H1 (cell line): ENCODE results near the gene GPR155. TPM values are rescaled to one million over a fixed set of nuclear protein-coding genes. Genes with fewer than 3 reads are reported as not detected.

Experiments used
- CTCF ChIA-PET: fragments of 300-600 bp; sonication (Branson Sonifier 250); formaldehyde crosslinking; loops from one replicate; lab custom pipeline; 2021; ENCODE audit not compliant: partially characterized antibody; lab: Charles Lee
- POLR2A ChIA-PET: fragments of 300-600 bp; sonication (Branson Sonifier 250); formaldehyde crosslinking; loops from one replicate; lab custom pipeline; 2021; ENCODE audit warnings: inconsistent platforms; ENCODE audit not compliant: partially characterized antibody; lab: Charles Lee
- DNase-seq, 2 experiments: peaks; one replicate each; pipeline versions ENCODE4 v3.0.0 to v3.0.0-alpha.2; 2010 to 2022; ENCODE audit warnings: low spot score in 2 of 2, low read depth in 1 of 2, mixed read lengths in 1 of 2
- FAIRE-seq: peaks from 2 replicates; lab custom pipeline; 2011; peaks lifted over from hg19 to GRCh38; lab: Jason Lieb, UNC
- H2AFZ ChIP-seq: 2 replicates; pipeline ENCODE4 v1.8.1; 2012; ENCODE audit warnings: low read length, inconsistent platforms
- H2AK5ac ChIP-seq: 2 replicates; pipeline ENCODE4 v1.6.1; 2013; ENCODE audit warnings: low read depth, low read length
- H2BK120ac ChIP-seq: replicated peaks from 2 replicates; pipeline ENCODE3; 2013; ENCODE audit warnings: low read depth, low read length, inconsistent platforms
- H2BK12ac ChIP-seq: 2 replicates; pipeline ENCODE4 v1.6.1; 2013; ENCODE audit warnings: low read depth, low read length
- H2BK15ac ChIP-seq: 2 replicates; pipeline ENCODE4 v1.6.1; 2013; ENCODE audit warnings: low read length
- H2BK20ac ChIP-seq: 2 replicates; pipeline ENCODE4 v1.6.1; 2013; ENCODE audit warnings: low read length
- H2BK5ac ChIP-seq: 2 replicates; pipeline ENCODE4 v1.6.1; 2013; ENCODE audit warnings: low read depth, low read length
- H3K14ac ChIP-seq: 2 replicates; pipeline ENCODE4 v1.6.1; 2013; ENCODE audit warnings: inconsistent platforms; ENCODE audit not compliant: insufficient read length
- H3K18ac ChIP-seq: 2 replicates; pipeline ENCODE4 v1.6.1; 2013; ENCODE audit warnings: low read length; ENCODE audit errors: extremely low read depth
- H3K23ac ChIP-seq: 2 replicates; pipeline ENCODE4 v1.6.1; 2013; ENCODE audit warnings: inconsistent platforms; ENCODE audit not compliant: insufficient read length
- H3K23me2 ChIP-seq: 2 replicates; pipeline ENCODE4 v1.6.1; 2013; ENCODE audit warnings: low read depth, low read length
- H3K27ac ChIP-seq: 2 replicates; pipeline ENCODE4 v1.6.1; 2011; ENCODE audit warnings: low read depth, low read length, inconsistent platforms
- H3K27me3 ChIP-seq, 4 experiments: replicated peaks in 1 of 4; 1 replicate in 1 of 4; 2 replicates in 3 of 4; pipeline versions ENCODE4 v1.6.1 to v1.8.1; 2011 to 2013; ENCODE audit warnings: low read length in 3 of 4, mild to moderate bottlenecking in 3 of 4, inconsistent platforms in 2 of 4, mixed read lengths in 2 of 4, moderate library complexity in 1 of 4; ENCODE audit not compliant: control insufficient read depth in 3 of 4, insufficient read depth in 3 of 4; ENCODE audit errors: extremely low read depth in 1 of 4
- H3K36me3 ChIP-seq, 4 experiments: 2 replicates each; pipeline versions ENCODE4 v1.6.1 to v1.8.1; 2011 to 2013; ENCODE audit warnings: mild to moderate bottlenecking in 4 of 4, low read length in 3 of 4, moderate library complexity in 2 of 4, control low read depth in 1 of 4, inconsistent platforms in 1 of 4; ENCODE audit not compliant: insufficient read depth in 4 of 4, control insufficient read depth in 2 of 4
- H3K4ac ChIP-seq: replicated peaks from 2 replicates; pipeline ENCODE3; 2013; ENCODE audit warnings: low read length, low read depth, mixed read lengths, inconsistent platforms; ENCODE audit not compliant: insufficient read length
- H3K4me1 ChIP-seq, 4 experiments: replicated peaks in 1 of 4; 1 replicate in 1 of 4; 2 replicates in 3 of 4; pipeline versions ENCODE4 v1.6.1 to v1.8.1; 2011 to 2013; ENCODE audit warnings: low read length in 3 of 4, inconsistent platforms in 2 of 4, mixed read lengths in 1 of 4; ENCODE audit not compliant: insufficient read depth in 4 of 4, control insufficient read depth in 3 of 4
- H3K4me2 ChIP-seq, 2 experiments: 2 replicates each; pipeline versions ENCODE4 v1.6.1 to v1.8.1; 2011 to 2013; ENCODE audit warnings: low read depth in 2 of 2, low read length in 2 of 2, control low read depth in 1 of 2, inconsistent platforms in 1 of 2, mild to moderate bottlenecking in 1 of 2; ENCODE audit not compliant: insufficient read depth in 1 of 2
- H3K4me3 ChIP-seq, 4 experiments: fragments of 200-600, 300-600 bp in 1 of 4; sonication (generic), shearing (Covaris generic), sonication (Bioruptor Twin) in 1 of 4; 2 replicates each; pipeline versions ENCODE4 v1.5.1 to v1.8.1; 2011 to 2016; ENCODE audit warnings: low read length in 4 of 4, low read depth in 3 of 4, control low read depth in 2 of 4, inconsistent platforms in 2 of 4, mild to moderate bottlenecking in 2 of 4, mixed read lengths in 1 of 4, moderate library complexity in 1 of 4; ENCODE audit not compliant: insufficient read depth in 2 of 4; ENCODE audit errors: extremely low read depth in 1 of 4
- H3K56ac ChIP-seq: replicated peaks from 2 replicates; pipeline ENCODE3; 2013; ENCODE audit warnings: low read depth, mild to moderate bottlenecking, mixed read lengths, low read length, inconsistent platforms; ENCODE audit not compliant: insufficient read length
- H3K79me1 ChIP-seq: 2 replicates; pipeline ENCODE4 v1.6.1; 2013; ENCODE audit warnings: low read depth, low read length, control low read depth
- H3K79me2 ChIP-seq, 2 experiments: 2 replicates each; pipeline versions ENCODE4 v1.6.1 to v1.8.1; 2012 to 2013; ENCODE audit warnings: low read length in 2 of 2, mild to moderate bottlenecking in 2 of 2, inconsistent platforms in 1 of 2; ENCODE audit not compliant: insufficient read depth in 2 of 2, control insufficient read depth in 1 of 2
- H3K9ac ChIP-seq, 4 experiments: replicated peaks in 1 of 4; 1 replicate in 1 of 4; 2 replicates in 3 of 4; pipeline versions ENCODE4 v1.6.1 to v1.8.1; 2011 to 2013; ENCODE audit warnings: low read depth in 3 of 4, low read length in 3 of 4, control low read depth in 2 of 4, mild to moderate bottlenecking in 2 of 4, moderate library complexity in 2 of 4, inconsistent platforms in 1 of 4; ENCODE audit errors: extremely low read depth in 1 of 4
- H3K9me3 ChIP-seq, 2 experiments: 2 replicates each; pipeline versions ENCODE4 v1.6.1 to v1.8.1; 2012 to 2013; ENCODE audit warnings: mild to moderate bottlenecking in 2 of 2, moderate library complexity in 2 of 2, control low read depth in 1 of 2, inconsistent platforms in 1 of 2, low read depth in 1 of 2, low read length in 1 of 2, mixed read lengths in 1 of 2; ENCODE audit not compliant: insufficient read depth in 2 of 2
- H4K20me1 ChIP-seq, 2 experiments: replicated peaks in 1 of 2; 2 replicates each; pipeline versions ENCODE3 to v1.8.1; 2011 to 2013; ENCODE audit warnings: inconsistent platforms in 2 of 2, low read length in 2 of 2, mild to moderate bottlenecking in 1 of 2; ENCODE audit not compliant: insufficient read depth in 2 of 2, control insufficient read depth in 1 of 2
- H4K5ac ChIP-seq: 2 replicates; pipeline ENCODE4 v1.6.1; 2013; ENCODE audit warnings: low read length, low read depth, mixed read lengths, inconsistent platforms; ENCODE audit not compliant: insufficient read length
- H4K8ac ChIP-seq: 2 replicates; pipeline ENCODE4 v1.8.0; 2013; ENCODE audit warnings: mild to moderate bottlenecking, moderate library complexity, low read length, inconsistent platforms; ENCODE audit not compliant: insufficient read depth; ENCODE audit errors: extremely low read depth
- H4K91ac ChIP-seq: replicated peaks from 2 replicates; pipeline ENCODE3; 2013; ENCODE audit warnings: low read length, mixed read lengths, inconsistent platforms; ENCODE audit not compliant: insufficient read length
- RXRA ChIP-seq: IDR thresholded peaks from 2 replicates; pipeline ENCODE4 v1.6.1; 2011; ENCODE audit warnings: low read depth, mild to moderate bottlenecking, low read length, moderate library complexity; ENCODE audit not compliant: insufficient read depth
- SP4 ChIP-seq: IDR thresholded peaks from 2 replicates; pipeline ENCODE4 v1.6.1; 2012; ENCODE audit warnings: low read length, inconsistent platforms
- ZNF274 ChIP-seq: IDR thresholded peaks from 2 replicates; pipeline ENCODE4 v1.7.0; 2012; ENCODE audit warnings: low read length, borderline replicate concordance; ENCODE audit errors: extremely low read depth
- WGBS, 2 experiments: shearing (Covaris generic) in 1 of 2; methylation state at CpG; one replicate each; pipeline versions ENCODE4 v1.1.6 to v1.1.7; 2013 to 2015; ENCODE audit warnings: low lambda C conversion rate in 2 of 2, mixed read lengths in 2 of 2, inconsistent platforms in 1 of 2, low coverage in 1 of 2, missing lambda C conversion rate in 1 of 2; ENCODE audit not compliant: insufficient replicate concordance in 2 of 2, insufficient coverage in 1 of 2, insufficient read length in 1 of 2; ENCODE audit errors: extremely low coverage in 1 of 2, missing lambda C conversion rate in 1 of 2; 5-methylcytosine and 5-hydroxymethylcytosine counted together
- polyA plus RNA-seq, 7 experiments: library from polyadenylated mRNA; depleted of rRNA in 3 of 7; stranded (reverse) in 5 of 7; unstranded in 2 of 7; fragments of >200 nt in 5 of 7; fragments of 200-250 nt in 2 of 7; gene quantifications; 1 replicate in 5 of 7; 2 replicates in 1 of 7; 4 replicates in 1 of 7; pipeline versions ENCODE4 v1.2.1 to v1.2.3, GENCODE V29; 2011 to 2013; ENCODE audit warnings: missing spikeins in 2 of 7, mixed read lengths in 2 of 7
- total RNA-seq: library from RNA; stranded (reverse); fragmentation: NEBNext Ultra II Directional; extraction: Animal tissue kit (Norgen Biotek cat#: 25700); gene quantifications from 2 replicates; pipeline ENCODE4 v1.2.1, GENCODE V29; 2021

The GPR155 gene
- total and polyA plus RNA-seq, 2 of the 8 experiments (the other 6 are each of a cell fraction or from before 2014, with no cell fraction given): 0.26 to 2.1 TPM

GRCh38 chr2:174535083-174535482 lies 48.3 kb upstream of the GPR155 start:
- H3K4ac ChIP-seq: no peak overlapping the region
- no peak overlapping the region for H3K4me2 ChIP-seq
- no peak overlapping the region for H3K23ac ChIP-seq
- H2BK15ac ChIP-seq: no peak overlapping the region
- H3K18ac ChIP-seq: no peak overlapping the region
- H3K56ac ChIP-seq: no peak overlapping the region
- no peak overlapping the region for H4K91ac ChIP-seq
- no peak overlapping the region for H2BK120ac ChIP-seq
- H3K9ac ChIP-seq: no peak overlapping the region
- H4K20me1 ChIP-seq: no peaks in the 10 kb centered on the region
- H3K9me3 ChIP-seq: no peaks in the 10 kb centered on the region
- H3K23me2 ChIP-seq: no peaks in the 10 kb centered on the region
- H2AK5ac ChIP-seq: no peak overlapping the region
- whole genome bisulfite sequencing, 2 experiments: 74% methylated on average over 3 of the region's 3 CpGs; no CpG with 5 or more reads in 1 of the 2 experiments
- H2BK12ac ChIP-seq: no peak overlapping the region
- no peak overlapping the region for H2AFZ ChIP-seq
- DNase-seq (no peak), FAIRE-seq (no peak)
- POLR2A ChIA-PET: no interaction called here
- no peak overlapping the region for H2BK5ac ChIP-seq
- no peak overlapping the region for H4K5ac ChIP-seq
- no peak overlapping the region for H4K8ac ChIP-seq
- H3K14ac ChIP-seq: no peak overlapping the region
- H3K27ac ChIP-seq: no peak overlapping the region
- no peak overlapping the region for H2BK20ac ChIP-seq
- CTCF ChIA-PET: interaction anchor here (0.6 to 2.9 kb wide), 6 partner anchors 12 to 72 kb away, joined by 3 to 10 read pairs (median 4); no protein-coding TSS in a partner anchor
- H3K4me1 ChIP-seq: no peaks in the 10 kb centered on the region
- H3K4me3 ChIP-seq: no peak overlapping the region
- H3K79me2 ChIP-seq: no peaks in the 10 kb centered on the region
- no peaks in the 10 kb centered on the region for H3K79me1 ChIP-seq
- no peaks in the 10 kb centered on the region for H3K36me3 ChIP-seq
- H3K27me3 ChIP-seq: no peaks in the 10 kb centered on the region; a peak in 1 of 7 replicates
- TF ChIP-seq RXRA (no peak), SP4 (no peak), ZNF274 (no peak)
